Fibroblast of skin of left biceps (primary cell): ENCODE results near the gene SIN3A.
A peak's percentile ranks its signal among the peaks of the same experiment; 100 is the strongest.

ENCODE experiments used
- DNase-seq, 2 experiments: peaks; one replicate each; pipeline ENCODE4 v3.0.0-alpha.2; 2013; ENCODE audit warnings: low read depth in 2 of 2

Gene SIN3A

GRCh38 chr15:75380773-75381172 is 70.7 kb downstream of the SIN3A start:
- DNase-seq, result no peak

GRCh38 chr15:75371901-75372688 is 79.4 kb downstream of the SIN3A start:
- DNase-seq, result no peak

- no peak for DNase-seq
Measured at GRCh38 chr15:75371486-75371885, 80.0 kb downstream of the SIN3A start.

- no peak for DNase-seq
Measured at GRCh38 chr15:75369897-75370581, 81.5 kb downstream of the SIN3A start.

- DNase-seq, result no peak
Measured at GRCh38 chr15:75368689-75369239, 82.7 kb downstream of the SIN3A start.

GRCh38 chr15:75367913-75368688 is 83.4 kb downstream of the SIN3A start, which contains the start of gene MAN2C1:
Gene MAN2C1, minus strand, starts transcription at chr15:75368607. Its CDS starts 24 bp downstream, at chr15:75368583.
- DNase-seq, result peak; percentile 71 to 75

GRCh38 chr15:75367406-75367912 is 84.0 kb downstream of the SIN3A start:
- no peak for DNase-seq

- DNase-seq, result no peak
Measured at GRCh38 chr15:75367006-75367405, 84.5 kb downstream of the SIN3A start.

- no peak for DNase-seq
Measured at GRCh38 chr15:75366163-75366562, 85.3 kb downstream of the SIN3A start.

- no peak for DNase-seq
Measured at GRCh38 chr15:75364881-75365280, 86.6 kb downstream of the SIN3A start.

- no peak for DNase-seq
Measured at GRCh38 chr15:75363786-75364185, 87.7 kb downstream of the SIN3A start.

- no peak for DNase-seq
Measured at GRCh38 chr15:75362642-75363249, 88.7 kb downstream of the SIN3A start.

- DNase-seq, result no peak
Measured at GRCh38 chr15:75361989-75362641, 89.4 kb downstream of the SIN3A start.

- DNase-seq, result no peak
Measured at GRCh38 chr15:75361361-75361988, 90.0 kb downstream of the SIN3A start.

GRCh38 chr15:75360856-75361255 is 90.6 kb downstream of the SIN3A start:
- DNase-seq, result no peak

- no peak for DNase-seq
Measured at GRCh38 chr15:75360391-75360790, 91.1 kb downstream of the SIN3A start.

- DNase-seq, result no peak
Measured at GRCh38 chr15:75359537-75360250, 91.8 kb downstream of the SIN3A start.

- DNase-seq, result no peak
Measured at GRCh38 chr15:75358771-75359536, 92.5 kb downstream of the SIN3A start.
